AG04450 (cell line): Measurements from ENCODE around the gene EXOC3L2. TPM values are rescaled to one million over a fixed set of nuclear protein-coding genes. Genes with fewer than 3 reads are reported as not detected.

Experiments used
- CTCF ChIA-PET: fragments of 300-600, 350-600 bp; formaldehyde crosslinking; extraction: SDS; loops from one replicate; lab custom pipeline; 2022; ENCODE audit warnings: antibody characterized with exemption, inconsistent platforms; lab: Charles Lee
- POLR2A ChIA-PET: fragments of 350-600 bp; formaldehyde crosslinking; extraction: SDS; loops from one replicate; lab custom pipeline; 2021; ENCODE audit warnings: antibody characterized with exemption, inconsistent platforms; lab: Yijun Ruan, JAX
- DNase-seq: peaks from one replicate; pipeline ENCODE4 v3.0.0-alpha.2; 2011; ENCODE audit warnings: low read depth, low spot score
- H3K27ac ChIP-seq: one replicate; pipeline ENCODE4 v1.5.1; 2012; ENCODE audit warnings: low read depth, low read length, control low read depth
- H3K27me3 ChIP-seq: one replicate; pipeline ENCODE4 v1.6.0; 2012; ENCODE audit warnings: low read length; ENCODE audit not compliant: control insufficient read depth, insufficient read depth
- H3K4me3 ChIP-seq: 2 replicates; pipeline ENCODE4 v1.5.1; 2011; ENCODE audit warnings: mild to moderate bottlenecking, low read depth, low read length, control low read depth
- H3K9me3 ChIP-seq: 2 replicates; pipeline ENCODE4 v1.5.1; 2012; ENCODE audit warnings: low read length; ENCODE audit not compliant: control insufficient read depth, insufficient read depth
- polyA plus RNA-seq: library from polyadenylated mRNA; depleted of rRNA; stranded (reverse); fragments of >200 nt; gene quantifications from 2 replicates; pipeline ENCODE4 v1.2.3, GENCODE V29; 2011
- TF ChIP-seq, protein P1 (sequence below): IDR thresholded peaks from 2 replicates; pipeline ENCODE4 v1.5.1; 2011; ENCODE audit warnings: low read depth, low read length, control low read depth, inconsistent platforms

EXOC3L2 gene
- polyA plus RNA-seq, 1 experiment = not detected

DNA sequence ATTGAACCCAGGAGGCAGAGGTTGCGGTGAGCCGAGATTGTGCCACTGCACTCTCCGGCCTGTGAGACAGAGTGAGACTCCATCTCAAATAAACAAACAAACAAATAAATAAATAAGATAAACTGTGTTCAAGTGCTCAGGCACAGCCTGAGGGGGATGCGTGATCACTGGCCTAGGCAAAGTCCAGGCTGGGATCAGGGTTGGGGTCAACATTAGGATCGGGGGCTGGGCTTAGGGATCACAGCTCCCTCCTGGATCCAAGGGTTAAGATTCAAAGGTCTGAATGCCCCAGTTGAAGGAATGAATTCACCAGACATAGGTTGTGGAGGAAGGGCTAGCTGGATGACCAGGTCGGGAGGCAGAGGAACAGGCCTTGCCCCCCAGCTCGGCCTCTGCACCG lies 1.9 kb upstream of the EXOC3L2 start:
- Histone ChIP-seq H3K27ac (no peak overlapping the region), H3K4me3 (no peak overlapping the region), H3K9me3 (no peaks in the 10 kb centered on the region; the same call in 1 of the 2 replicates), H3K27me3 (no peaks in the 10 kb centered on the region)
- ChIA-PET CTCF (interaction anchor here (0.5 to 0.9 kb wide), 3 partner anchors 15 to 187 kb away, joined by 3 to 5 read pairs (median 3); no protein-coding TSS in a partner anchor), POLR2A (no interaction called here)
- no peak for DNase-seq
- TF ChIP-seq, protein P1, sequence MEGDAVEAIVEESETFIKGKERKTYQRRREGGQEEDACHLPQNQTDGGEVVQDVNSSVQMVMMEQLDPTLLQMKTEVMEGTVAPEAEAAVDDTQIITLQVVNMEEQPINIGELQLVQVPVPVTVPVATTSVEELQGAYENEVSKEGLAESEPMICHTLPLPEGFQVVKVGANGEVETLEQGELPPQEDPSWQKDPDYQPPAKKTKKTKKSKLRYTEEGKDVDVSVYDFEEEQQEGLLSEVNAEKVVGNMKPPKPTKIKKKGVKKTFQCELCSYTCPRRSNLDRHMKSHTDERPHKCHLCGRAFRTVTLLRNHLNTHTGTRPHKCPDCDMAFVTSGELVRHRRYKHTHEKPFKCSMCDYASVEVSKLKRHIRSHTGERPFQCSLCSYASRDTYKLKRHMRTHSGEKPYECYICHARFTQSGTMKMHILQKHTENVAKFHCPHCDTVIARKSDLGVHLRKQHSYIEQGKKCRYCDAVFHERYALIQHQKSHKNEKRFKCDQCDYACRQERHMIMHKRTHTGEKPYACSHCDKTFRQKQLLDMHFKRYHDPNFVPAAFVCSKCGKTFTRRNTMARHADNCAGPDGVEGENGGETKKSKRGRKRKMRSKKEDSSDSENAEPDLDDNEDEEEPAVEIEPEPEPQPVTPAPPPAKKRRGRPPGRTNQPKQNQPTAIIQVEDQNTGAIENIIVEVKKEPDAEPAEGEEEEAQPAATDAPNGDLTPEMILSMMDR = no peak

DNA sequence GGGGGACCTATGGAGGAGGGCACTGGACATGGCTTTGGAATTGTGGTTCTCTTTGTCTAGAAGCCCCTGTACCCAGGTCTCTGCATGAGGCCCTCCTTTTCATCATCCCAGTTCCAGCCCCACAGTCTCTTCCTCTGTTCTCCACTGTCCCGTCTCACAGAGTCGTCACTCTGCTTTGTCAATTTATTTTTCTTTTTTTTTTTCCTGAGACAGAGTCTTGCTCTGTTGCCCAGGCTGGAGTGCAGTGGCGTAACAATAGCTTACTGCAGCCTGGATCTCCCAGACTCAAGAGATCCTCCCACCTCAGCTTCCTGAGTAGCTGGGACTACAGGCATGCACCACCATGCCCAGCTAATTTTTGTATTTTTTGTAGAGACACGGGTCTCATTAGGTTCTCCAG lies 619 bp upstream of the EXOC3L2 start:
- peaks cover 3% of the 10 kb centered on the region for H3K27me3 ChIP-seq
- H3K27ac ChIP-seq = no peak overlapping the region
- H3K4me3 ChIP-seq = no peak overlapping the region
- CTCF ChIA-PET = interaction anchor here (0.7 to 1.3 kb wide), 2 partner anchors 68 to 244 kb away, joined by 3 to 4 read pairs; partner anchors contain the start of genes BLOC1S3 and TRAPPC6A
- TF ChIP-seq, protein P1 = no peak
- DNase-seq = no peak
- no peaks in the 10 kb centered on the region for H3K9me3 ChIP-seq
- POLR2A ChIA-PET = interaction anchor here (0.7 kb wide), 2 partner anchors 34 to 263 kb away, joined by 3 to 5 read pairs; no protein-coding TSS in a partner anchor

DNA sequence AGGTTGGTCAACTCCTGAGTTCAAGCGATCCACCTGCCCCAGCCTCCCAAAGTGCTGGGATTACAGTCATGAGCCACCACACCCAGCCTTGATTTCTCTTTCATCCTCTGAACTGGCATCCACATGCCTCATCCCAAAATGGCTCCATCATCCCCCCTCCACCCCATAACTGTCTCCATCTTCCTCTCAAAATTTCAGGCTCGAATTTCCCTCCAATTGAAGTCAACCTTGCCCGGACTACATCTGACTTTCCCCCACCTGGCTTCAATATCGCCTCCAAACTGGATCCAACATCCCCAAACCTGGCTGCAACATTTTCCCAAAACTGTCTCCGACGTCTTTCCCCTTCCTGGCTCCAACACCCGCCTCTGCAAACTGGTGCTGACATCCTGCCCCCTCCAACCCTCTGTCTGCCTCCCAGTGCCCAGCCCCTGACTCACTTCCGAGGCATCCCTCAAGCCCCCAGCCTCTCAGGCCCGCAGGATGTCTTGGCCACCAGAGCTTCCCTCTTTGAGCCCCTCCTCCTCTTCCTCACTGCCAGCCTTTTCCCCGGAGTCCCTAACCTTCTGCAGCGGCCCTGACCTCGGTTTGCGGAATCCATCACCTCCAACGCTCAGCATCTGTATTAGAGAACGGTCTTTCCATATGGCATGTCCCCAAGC lies 943 bp downstream of the EXOC3L2 start:
- H3K27ac ChIP-seq = no peak overlapping the region
- peaks cover 3% of the 10 kb centered on the region for H3K27me3 ChIP-seq
- H3K4me3 ChIP-seq = no peak overlapping the region
- H3K9me3 ChIP-seq = no peaks in the 10 kb centered on the region
- ChIA-PET CTCF (no interaction called here), POLR2A (no interaction called here)
- DNase-seq = no peak
- TF ChIP-seq, protein P1 = no peak

DNA sequence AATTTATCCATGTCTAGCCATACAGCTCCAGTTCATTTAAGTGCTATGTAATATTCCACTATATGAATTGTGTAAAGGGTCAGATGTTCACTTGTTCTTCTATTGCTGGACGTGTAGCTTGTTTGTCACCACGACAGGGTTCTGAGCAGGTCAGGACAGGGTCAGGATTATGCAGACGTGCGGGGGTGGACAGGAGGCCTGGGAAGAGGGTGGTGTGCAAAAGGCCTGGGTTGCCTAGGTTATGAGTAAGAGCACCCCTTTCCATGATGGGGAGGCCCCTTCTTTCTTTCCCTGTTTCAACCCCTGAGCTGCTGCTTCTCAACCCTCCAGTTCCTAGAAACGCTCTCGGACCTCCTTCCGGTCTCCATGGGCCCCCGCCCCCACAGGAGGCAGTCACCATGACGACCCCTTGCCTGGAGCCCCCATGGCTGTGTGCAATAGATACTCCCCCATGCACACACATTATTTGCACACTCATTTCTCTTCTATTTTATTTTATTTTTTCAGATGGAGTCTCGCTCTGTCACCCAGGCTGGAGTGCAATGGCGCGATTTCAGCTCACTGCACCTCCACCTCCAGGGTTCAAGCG lies 2.0 kb downstream of the EXOC3L2 start:
- no peak overlapping the region for H3K27ac ChIP-seq
- CTCF ChIA-PET = no interaction called here
- no peak overlapping the region for H3K4me3 ChIP-seq
- DNase-seq = no peak
- peaks cover 3% of the 10 kb centered on the region for H3K27me3 ChIP-seq
- TF ChIP-seq, protein P1 = no peak
- POLR2A ChIA-PET = no interaction called here
- no peaks in the 10 kb centered on the region for H3K9me3 ChIP-seq

DNA sequence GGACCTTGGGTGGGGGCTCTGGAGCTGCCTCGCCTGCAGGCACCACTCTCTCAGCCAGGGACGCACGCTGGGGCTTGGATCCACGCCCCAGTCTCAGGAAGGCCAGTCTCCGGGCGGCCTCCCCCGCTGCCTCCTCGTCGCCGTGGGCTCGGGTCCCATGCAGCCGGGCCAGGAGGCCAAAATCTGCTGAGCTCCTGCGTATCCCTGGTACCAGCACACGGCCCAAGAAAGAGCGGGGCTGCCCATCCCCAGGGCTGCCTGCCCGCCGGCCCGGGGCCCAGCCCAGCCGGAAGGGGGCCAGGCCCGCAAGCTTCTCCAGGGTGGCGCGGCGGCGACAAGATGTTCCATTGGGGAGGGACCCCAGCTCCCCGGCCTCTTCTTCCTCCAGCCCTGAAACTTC lies 6.7 kb downstream of the EXOC3L2 start:
- no peaks in the 10 kb centered on the region for H3K9me3 ChIP-seq
- no peak for DNase-seq
- H3K27me3 ChIP-seq = peaks cover 35% of the 10 kb centered on the region
- no peak overlapping the region for H3K4me3 ChIP-seq
- ChIA-PET CTCF (no interaction called here), POLR2A (interaction anchor here (0.6 kb wide), 1 partner anchor 591 kb away, joined by 3 read pairs; no protein-coding TSS in a partner anchor)
- H3K27ac ChIP-seq = no peak overlapping the region
- TF ChIP-seq, protein P1 = no peak
